Fibroblast of lung (primary cell): ENCODE results near the gene MDN1. TPM values are rescaled to one million over a fixed set of nuclear protein-coding genes. Genes with fewer than 3 reads are reported as not detected.

ENCODE experiments used
- DNase-seq, 2 donors: peaks; one replicate each; pipeline versions ENCODE4 v3.0.0 to v3.0.0-alpha.2; 2010; ENCODE audit warnings: low read depth in 2 of 2
- H2AFZ ChIP-seq: 2 replicates; pipeline ENCODE4 v1.5.1; 2012; ENCODE audit warnings: low read length, control low read depth, inconsistent platforms
- H3K27ac ChIP-seq: 2 replicates; pipeline ENCODE4 v1.5.1; 2011; ENCODE audit warnings: low read length, control low read depth; ENCODE audit not compliant: insufficient read depth
- H3K27me3 ChIP-seq: 2 replicates; pipeline ENCODE4 v1.5.1; 2011; ENCODE audit warnings: mild to moderate bottlenecking, low read length; ENCODE audit not compliant: control insufficient read depth, insufficient read depth
- H3K36me3 ChIP-seq: 2 replicates; pipeline ENCODE4 v1.5.1; 2011; ENCODE audit warnings: low read length; ENCODE audit not compliant: control insufficient read depth, insufficient read depth
- H3K4me1 ChIP-seq: 2 replicates; pipeline ENCODE4 v1.5.1; 2011; ENCODE audit warnings: low read length; ENCODE audit not compliant: control insufficient read depth, insufficient read depth; ENCODE audit errors: extremely low read depth
- H3K4me2 ChIP-seq: 2 replicates; pipeline ENCODE4 v1.5.1; 2011; ENCODE audit warnings: low read length, control low read depth; ENCODE audit not compliant: insufficient read depth; ENCODE audit errors: extremely low read depth
- H3K4me3 ChIP-seq, 4 experiments: fragments of 200-600 bp in 1 of 4; sonication (generic) in 1 of 4; replicated peaks in 1 of 4; 2 replicates each; pipeline ENCODE4 v1.5.1; 2011 to 2016; ENCODE audit warnings: low read length in 4 of 4, low read depth in 3 of 4, mild to moderate bottlenecking in 3 of 4, control low read depth in 2 of 4, inconsistent platforms in 1 of 4, mixed read lengths in 1 of 4; ENCODE audit not compliant: insufficient read depth in 1 of 4; ENCODE audit errors: control extremely low read depth in 1 of 4
- H3K79me2 ChIP-seq: 2 replicates; pipeline ENCODE4 v1.5.1; 2012; ENCODE audit warnings: mild to moderate bottlenecking, low read length, inconsistent platforms; ENCODE audit not compliant: control insufficient read depth, insufficient read depth
- H3K9ac ChIP-seq: 2 replicates; pipeline ENCODE4 v1.5.1; 2011; ENCODE audit warnings: mild to moderate bottlenecking, low read length, control low read depth; ENCODE audit not compliant: insufficient read depth
- H3K9me3 ChIP-seq: 2 replicates; pipeline ENCODE4 v1.5.1; 2012; ENCODE audit warnings: low read depth, low read length; ENCODE audit not compliant: control insufficient read depth, insufficient read depth
- H4K20me1 ChIP-seq: 2 replicates; pipeline ENCODE4 v1.5.1; 2011; ENCODE audit warnings: low read length; ENCODE audit not compliant: control insufficient read depth, insufficient read depth; ENCODE audit errors: extremely low read depth
- CTCF ChIP-seq, 2 donors: IDR thresholded peaks in 1 of 2; conservative IDR thresholded peaks in 1 of 2; 1 replicate in 1 of 2; 2 replicates in 1 of 2; pipeline ENCODE4 v1.5.1; 2011 to 2012; ENCODE audit warnings: low read length in 2 of 2, control low read depth in 1 of 2, inconsistent platforms in 1 of 2, low read depth in 1 of 2, mild to moderate bottlenecking in 1 of 2
- EZH2 ChIP-seq: IDR thresholded peaks from 2 replicates; pipeline ENCODE4 v1.5.1; 2012; ENCODE audit warnings: low read length, control low read depth, mild to moderate bottlenecking; ENCODE audit errors: missing control alignments
- polyA plus RNA-seq, 2 donors: library from polyadenylated mRNA; depleted of rRNA in 1 of 2; stranded (reverse) in 1 of 2; unstranded in 1 of 2; fragments of >200 nt; gene quantifications; 2 replicates each; pipeline ENCODE4 v1.2.1, GENCODE V29; 2011 to 2012; ENCODE audit warnings: missing spikeins in 1 of 2
- total RNA-seq: library from RNA; depleted of rRNA; stranded (reverse); fragments of >200 nt; gene quantifications from 2 replicates; pipeline ENCODE4 v1.2.1, GENCODE V29; 2014

MDN1 gene
- total and polyA plus RNA-seq, 2 donors (not counting 1 experiment from before 2014, with no cell fraction given), result 5.9 to 23.5 TPM

- TF ChIP-seq CTCF (conservative IDR thresholded peaks at IDR 0.05 in 1 of 2, IDR thresholded peaks at IDR 0.05 in 1 of 2; ENCODE audit: low read depth in 1 of 2, low read length in 2 of 2) (no peak), EZH2 (no peak)
- Histone ChIP-seq H3K4me3 (no peak overlapping the region), H2AFZ (no peak overlapping the region), H3K4me2 (no peak overlapping the region), H3K27ac (no peak overlapping the region), H3K9ac (no peak overlapping the region), H3K36me3 (no peaks in the 10 kb centered on the region), H3K4me1 (no peaks in the 10 kb centered on the region), H3K79me2 (no peaks in the 10 kb centered on the region), H3K9me3 (no peaks in the 10 kb centered on the region), H4K20me1 (no peaks in the 10 kb centered on the region), H3K27me3 (no peaks in the 10 kb centered on the region)
- DNase-seq, result no peak
Observed at GRCh38 chr6:89799756-89800155, 19.8 kb downstream of the MDN1 start.

- Histone ChIP-seq H3K27me3 (no peaks in the 10 kb centered on the region), H4K20me1 (no peaks in the 10 kb centered on the region), H3K79me2 (no peaks in the 10 kb centered on the region), H3K9ac (no peak overlapping the region), H3K9me3 (no peaks in the 10 kb centered on the region), H3K4me1 (no peaks in the 10 kb centered on the region), H2AFZ (no peak overlapping the region), H3K4me3 (no peak overlapping the region), H3K4me2 (no peak overlapping the region), H3K36me3 (no peaks in the 10 kb centered on the region), H3K27ac (no peak overlapping the region)
- TF ChIP-seq CTCF (conservative IDR thresholded peaks at IDR 0.05 in 1 of 2, IDR thresholded peaks at IDR 0.05 in 1 of 2; ENCODE audit: low read depth in 1 of 2, low read length in 2 of 2) (no peak), EZH2 (no peak)
- no peak for DNase-seq
Observed at GRCh38 chr6:89799096-89799495, 20.5 kb downstream of the MDN1 start.

- Histone ChIP-seq H3K9ac (no peak overlapping the region), H3K4me2 (no peak overlapping the region), H3K9me3 (no peaks in the 10 kb centered on the region), H4K20me1 (no peaks in the 10 kb centered on the region), H3K36me3 (no peaks in the 10 kb centered on the region), H3K79me2 (no peaks in the 10 kb centered on the region), H3K27me3 (no peaks in the 10 kb centered on the region), H3K4me1 (no peaks in the 10 kb centered on the region), H3K4me3 (no peak overlapping the region), H2AFZ (no peak overlapping the region), H3K27ac (no peak overlapping the region)
- TF ChIP-seq CTCF (conservative IDR thresholded peaks at IDR 0.05 in 1 of 2, IDR thresholded peaks at IDR 0.05 in 1 of 2; ENCODE audit: low read depth in 1 of 2, low read length in 2 of 2), result no peak
- TF ChIP-seq EZH2, result no peak
- peak; percentile 69 to 96 for DNase-seq
Observed at GRCh38 chr6:89797317-89797716, 22.3 kb downstream of the MDN1 start.
